ENCODE measurements around the gene VSIR. TPM values are rescaled to one million over a fixed set of nuclear protein-coding genes. Genes with fewer than 3 reads are reported as not detected.

Gene VSIR
- total RNA-seq, 2 donors from 2014 or later, result 0.07 to 0.68 TPM

GRCh38 chr10:71815515-71816130, 42.3 kb upstream of the VSIR start:
- Mint-ChIP-seq H3K36me3 (ENCODE audit: low read depth) (peaks cover 56% of the 10 kb centered on the region), H3K27ac (no peak overlapping the region), H3K4me1 (no peaks in the 10 kb centered on the region), H3K4me3 (no peak overlapping the region), H3K9me3 (no peaks in the 10 kb centered on the region), H3K27me3 (ENCODE audit: insufficient read depth) (no peaks in the 10 kb centered on the region)
- no peak for TF ChIP-seq CTCF (conservative IDR thresholded peaks at IDR 0.05)
- Histone ChIP-seq H3K27ac (ENCODE audit: low read depth, low read length) (no peak overlapping the region), H3K27me3 (ENCODE audit: control insufficient read depth, insufficient read depth, low read length, poor library complexity, severe bottlenecking) (no peaks in the 10 kb centered on the region), H3K4me3 (ENCODE audit: low read length) (no peak overlapping the region), H3K4me1 (ENCODE audit: control insufficient read depth, insufficient read depth, low read length) (no peaks in the 10 kb centered on the region), H3K9ac (ENCODE audit: extremely low read depth, low read length, poor library complexity, severe bottlenecking) (no peak overlapping the region), H3K9me3 (ENCODE audit: control insufficient read depth, low read length) (no peaks in the 10 kb centered on the region), H3K36me3 (ENCODE audit: control insufficient read depth, insufficient read depth, low read length) (peaks cover 61% of the 10 kb centered on the region)
- no peak for DNase-seq
- 95 to 97% methylated on average over 13 to 15 of the region's 15 CpGs for WGBS, 2 experiments (ENCODE audit: insufficient coverage in 1 of 2, insufficient read length in 1 of 2)

GRCh38 chr10:71814922-71815411, 41.6 kb upstream of the VSIR start:
- H3K4me3 Mint-ChIP-seq, result no peak overlapping the region
- H3K36me3 Mint-ChIP-seq (ENCODE audit: low read depth), result peaks cover 52% of the 10 kb centered on the region
- no peaks in the 10 kb centered on the region for H3K27me3 ChIP-seq (ENCODE audit: control insufficient read depth, insufficient read depth, low read length, poor library complexity, severe bottlenecking)
- H3K4me1 ChIP-seq (ENCODE audit: control insufficient read depth, insufficient read depth, low read length), result no peaks in the 10 kb centered on the region
- H3K36me3 ChIP-seq (ENCODE audit: control insufficient read depth, insufficient read depth, low read length), result peaks cover 55% of the 10 kb centered on the region
- WGBS, 2 experiments (ENCODE audit: insufficient coverage in 1 of 2, insufficient read length in 1 of 2), result 95 to 98% methylated on average over 17 to 26 of the region's 26 CpGs
- H3K4me1 Mint-ChIP-seq, result no peaks in the 10 kb centered on the region
- H3K27me3 Mint-ChIP-seq (ENCODE audit: insufficient read depth), result no peaks in the 10 kb centered on the region
- H3K9ac ChIP-seq (ENCODE audit: extremely low read depth, low read length, poor library complexity, severe bottlenecking), result no peak overlapping the region
- H3K9me3 ChIP-seq (ENCODE audit: control insufficient read depth, low read length), result no peaks in the 10 kb centered on the region
- no peaks in the 10 kb centered on the region for H3K9me3 Mint-ChIP-seq
- H3K4me3 ChIP-seq (ENCODE audit: low read length), result no peak overlapping the region
- peak; percentile 59 for TF ChIP-seq CTCF (conservative IDR thresholded peaks at IDR 0.05)
- no peak overlapping the region for H3K27ac Mint-ChIP-seq
- DNase-seq, result peak; percentile 76
- no peak overlapping the region for H3K27ac ChIP-seq (ENCODE audit: low read depth, low read length)

GRCh38 chr10:71812913-71813590, 39.7 kb upstream of the VSIR start:
- Histone ChIP-seq H3K36me3 (ENCODE audit: control insufficient read depth, insufficient read depth, low read length) (peaks cover 37% of the 10 kb centered on the region), H3K4me3 (ENCODE audit: low read length) (no peak overlapping the region), H3K9ac (ENCODE audit: extremely low read depth, low read length, poor library complexity, severe bottlenecking) (no peak overlapping the region), H3K27me3 (ENCODE audit: control insufficient read depth, insufficient read depth, low read length, poor library complexity, severe bottlenecking) (no peaks in the 10 kb centered on the region), H3K27ac (ENCODE audit: low read depth, low read length) (no peak overlapping the region), H3K4me1 (ENCODE audit: control insufficient read depth, insufficient read depth, low read length) (no peaks in the 10 kb centered on the region), H3K9me3 (ENCODE audit: control insufficient read depth, low read length) (no peaks in the 10 kb centered on the region)
- no peak overlapping the region for H3K27ac Mint-ChIP-seq
- no peaks in the 10 kb centered on the region for H3K4me1 Mint-ChIP-seq
- H3K4me3 Mint-ChIP-seq, result no peak overlapping the region
- DNase-seq, result no peak
- TF ChIP-seq CTCF (conservative IDR thresholded peaks at IDR 0.05), result no peak
- H3K9me3 Mint-ChIP-seq, result no peaks in the 10 kb centered on the region
- H3K36me3 Mint-ChIP-seq (ENCODE audit: low read depth), result peaks cover 36% of the 10 kb centered on the region
- no peaks in the 10 kb centered on the region for H3K27me3 Mint-ChIP-seq (ENCODE audit: insufficient read depth)
- 83 to 84% methylated on average over 9 to 11 of the region's 11 CpGs for WGBS, 2 experiments (ENCODE audit: insufficient coverage in 1 of 2, insufficient read length in 1 of 2)
